Mesendoderm (in vitro differentiated cells): ENCODE data around the gene TTC33.
A peak's percentile ranks its signal among the peaks of the same experiment; 100 is the strongest.
"Not testable (repeated sequence)": the region's sequence is repeated elsewhere in the genome, so short reads cannot be mapped to it uniquely, and the experiment has no call there.

Experiments
- DNase-seq: peaks from one replicate; pipeline ENCODE4 v3.0.0; 2013
- H2AK5ac ChIP-seq: 2 replicates; pipeline ENCODE4 v1.6.1; 2013; ENCODE audit warnings: low read length, inconsistent platforms
- H2BK120ac ChIP-seq: 2 replicates; pipeline ENCODE4 v1.6.1; 2013; ENCODE audit warnings: low read depth, mild to moderate bottlenecking, low read length, moderate library complexity, mixed read lengths
- H2BK15ac ChIP-seq: replicated peaks from 2 replicates; pipeline ENCODE4 v1.6.1; 2013; ENCODE audit warnings: low read depth, mild to moderate bottlenecking, moderate library complexity
- H2BK5ac ChIP-seq: 2 replicates; pipeline ENCODE4 v1.6.1; 2013; ENCODE audit warnings: low read length, inconsistent platforms
- H3K18ac ChIP-seq: 2 replicates; pipeline ENCODE4 v1.6.1; 2013; ENCODE audit warnings: mild to moderate bottlenecking, low read length, mixed read lengths
- H3K23ac ChIP-seq: one replicate; pipeline ENCODE4 v1.6.1; 2013; ENCODE audit warnings: low read length
- H3K27ac ChIP-seq: 2 replicates; pipeline ENCODE4 v1.5.1; 2013; ENCODE audit warnings: low read depth, mild to moderate bottlenecking, inconsistent platforms, low read length, moderate library complexity
- H3K27me3 ChIP-seq: 2 replicates; pipeline ENCODE4 v1.6.1; 2013; ENCODE audit warnings: low read length, control low read depth, mild to moderate bottlenecking, inconsistent platforms; ENCODE audit not compliant: insufficient read depth, poor library complexity
- H3K36me3 ChIP-seq: 2 replicates; pipeline ENCODE4 v1.6.1; 2013; ENCODE audit warnings: low read length, inconsistent platforms; ENCODE audit not compliant: control insufficient read depth, insufficient read depth
- H3K4ac ChIP-seq: one replicate; pipeline ENCODE4 v1.6.1; 2013; ENCODE audit warnings: low read depth, mild to moderate bottlenecking, low read length, moderate library complexity
- H3K4me1 ChIP-seq: 2 replicates; pipeline ENCODE4 v1.6.1; 2013; ENCODE audit warnings: low read depth, low read length, inconsistent platforms; ENCODE audit not compliant: control insufficient read depth
- H3K4me2 ChIP-seq: 2 replicates; pipeline ENCODE4 v1.6.1; 2013; ENCODE audit warnings: low read length
- H3K4me3 ChIP-seq: 2 replicates; pipeline ENCODE4 v1.5.1; 2013; ENCODE audit warnings: mild to moderate bottlenecking, low read length
- H3K56ac ChIP-seq: one replicate; pipeline ENCODE4 v1.6.1; 2013; ENCODE audit warnings: low read length
- H3K79me1 ChIP-seq: 2 replicates; pipeline ENCODE4 v1.6.1; 2013; ENCODE audit warnings: low read length, inconsistent platforms
- H3K79me2 ChIP-seq: 2 replicates; pipeline ENCODE4 v1.6.1; 2013; ENCODE audit warnings: mild to moderate bottlenecking, low read length; ENCODE audit not compliant: control insufficient read depth, insufficient read depth
- H3K9ac ChIP-seq: 2 replicates; pipeline ENCODE4 v1.6.1; 2013; ENCODE audit warnings: low read length, inconsistent platforms
- H4K5ac ChIP-seq: one replicate; pipeline ENCODE4 v1.6.1; 2013; ENCODE audit warnings: low read length
- H4K8ac ChIP-seq: one replicate; pipeline ENCODE4 v1.6.1; 2013; ENCODE audit warnings: low read depth, mild to moderate bottlenecking, control low read depth, low read length, moderate library complexity
- WGBS: extraction: QIAGEN DNeasy Blood & Tissue Kit; methylation state at CpG from one replicate; pipeline ENCODE4 v1.1.7; 2013; ENCODE audit warnings: low lambda C conversion rate, missing lambda C conversion rate; ENCODE audit not compliant: insufficient coverage; ENCODE audit errors: extremely low coverage; 5-methylcytosine and 5-hydroxymethylcytosine counted together

Gene TTC33

DNA sequence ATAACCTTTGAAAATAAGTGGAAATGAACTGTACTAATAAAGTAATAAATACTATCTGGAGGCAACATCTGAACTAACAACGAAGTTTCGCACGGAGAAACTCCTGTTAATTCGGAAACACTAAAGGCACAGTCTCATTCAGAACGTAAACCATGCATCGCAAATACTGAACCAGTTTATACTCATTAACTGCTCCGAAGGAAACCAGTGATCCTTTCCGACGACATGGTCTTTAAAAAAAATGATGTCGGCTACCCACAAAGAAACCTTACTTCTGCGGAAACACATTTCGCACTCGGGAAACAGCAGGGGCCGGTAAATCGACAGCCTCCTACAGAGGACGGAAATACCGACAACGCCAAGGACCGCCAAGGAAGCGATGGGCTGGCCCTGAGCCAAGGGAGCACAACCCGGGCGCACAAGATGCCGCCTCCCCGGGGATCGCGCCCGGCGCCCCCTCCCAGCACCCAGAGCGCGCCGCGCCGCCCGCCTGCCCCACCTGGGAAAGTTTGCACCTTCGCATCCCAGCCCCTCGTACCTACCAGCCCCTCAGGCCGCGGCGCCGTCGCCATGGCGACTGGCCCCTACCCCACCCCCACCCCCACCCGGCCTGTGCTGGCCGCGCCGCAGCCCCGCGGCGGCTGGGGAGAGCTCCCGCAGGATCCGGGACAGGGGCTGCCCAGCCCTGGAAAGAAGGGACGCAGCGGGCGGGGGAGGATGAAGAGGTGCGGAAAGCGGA, 41.7 kb upstream of the TTC33 start:
- peak overlapping the region; percentile 44 for H3K4me2 ChIP-seq
- no peak overlapping the region for H4K5ac ChIP-seq
- H3K79me2 ChIP-seq, result peaks cover 43% of the 10 kb centered on the region
- H3K4me1 ChIP-seq, result peaks cover 4% of the 10 kb centered on the region
- no peaks in the 10 kb centered on the region for H3K27me3 ChIP-seq
- H3K23ac ChIP-seq, result peak overlapping the region; percentile 99
- no CpG with 5 or more reads among the region's 56 CpGs for WGBS
- H3K4me3 ChIP-seq, result peak overlapping the region; percentile 83
- H2BK15ac ChIP-seq, result no peak overlapping the region
- H3K4ac ChIP-seq, result peak overlapping the region; percentile 91
- peak overlapping the region; percentile 98 for H3K56ac ChIP-seq
- H3K18ac ChIP-seq, result peak overlapping the region; percentile 98
- H2AK5ac ChIP-seq, result no peak overlapping the region
- no peak overlapping the region for H4K8ac ChIP-seq
- DNase-seq, result peak; percentile 87
- peak overlapping the region; percentile 94 for H2BK5ac ChIP-seq
- H3K9ac ChIP-seq, result peak overlapping the region; percentile 92
- H3K27ac ChIP-seq, result peak overlapping the region; percentile 99
- H3K36me3 ChIP-seq, result no peaks in the 10 kb centered on the region
- H3K79me1 ChIP-seq, result peaks cover 2% of the 10 kb centered on the region
- peak overlapping the region; percentile 64 for H2BK120ac ChIP-seq

- Histone ChIP-seq H3K4me2 (peak overlapping the region; percentile 40), H2BK15ac (no peak overlapping the region), H2AK5ac (no peak overlapping the region), H3K27ac (no peak overlapping the region), H4K5ac (no peak overlapping the region), H3K79me1 (peaks cover 2% of the 10 kb centered on the region), H3K4ac (no peak overlapping the region), H2BK5ac (no peak overlapping the region), H2BK120ac (no peak overlapping the region), H3K36me3 (no peaks in the 10 kb centered on the region), H3K23ac (no peak overlapping the region), H3K4me3 (no peak overlapping the region), H3K27me3 (no peaks in the 10 kb centered on the region), H3K9ac (peak overlapping the region; percentile 24), H3K79me2 (peaks cover 47% of the 10 kb centered on the region), H3K4me1 (no peaks in the 10 kb centered on the region), H3K18ac (no peak overlapping the region), H3K56ac (peak overlapping the region; percentile 10), H4K8ac (no peak overlapping the region)
- WGBS, result no CpG with 5 or more reads among the region's 3 CpGs
- no peak for DNase-seq
These were observed 40.7 kb upstream of the TTC33 start for GRCh38 chr5:40796487-40796889.

GRCh38 chr5:40794877-40795276, 39.1 kb upstream of the TTC33 start:
- H4K5ac ChIP-seq, H3K4ac ChIP-seq, DNase-seq, H2BK5ac ChIP-seq, H3K18ac ChIP-seq, H2AK5ac ChIP-seq, H3K36me3 ChIP-seq, H4K8ac ChIP-seq, H3K79me1 ChIP-seq, H3K9ac ChIP-seq, H2BK120ac ChIP-seq, H3K27ac ChIP-seq, H3K27me3 ChIP-seq, H3K4me1 ChIP-seq, H3K4me3 ChIP-seq, H3K23ac ChIP-seq, H3K4me2 ChIP-seq, H2BK15ac ChIP-seq, H3K56ac ChIP-seq: not testable (repeated sequence)
- no CpG with 5 or more reads among the region's 3 CpGs for WGBS
- peaks cover 59% of the 10 kb centered on the region for H3K79me2 ChIP-seq

GRCh38 chr5:40794340-40794739, 38.6 kb upstream of the TTC33 start:
- not testable (repeated sequence) for H3K79me1 ChIP-seq, H3K4me1 ChIP-seq, H3K56ac ChIP-seq, H3K4me3 ChIP-seq, H3K36me3 ChIP-seq, H3K9ac ChIP-seq, H4K8ac ChIP-seq, H3K4me2 ChIP-seq, H2BK5ac ChIP-seq, H3K18ac ChIP-seq, H3K27ac ChIP-seq, H2BK15ac ChIP-seq, H3K23ac ChIP-seq, H4K5ac ChIP-seq, H2AK5ac ChIP-seq, H2BK120ac ChIP-seq, H3K4ac ChIP-seq, DNase-seq, H3K27me3 ChIP-seq
- peaks cover 63% of the 10 kb centered on the region for H3K79me2 ChIP-seq

DNA sequence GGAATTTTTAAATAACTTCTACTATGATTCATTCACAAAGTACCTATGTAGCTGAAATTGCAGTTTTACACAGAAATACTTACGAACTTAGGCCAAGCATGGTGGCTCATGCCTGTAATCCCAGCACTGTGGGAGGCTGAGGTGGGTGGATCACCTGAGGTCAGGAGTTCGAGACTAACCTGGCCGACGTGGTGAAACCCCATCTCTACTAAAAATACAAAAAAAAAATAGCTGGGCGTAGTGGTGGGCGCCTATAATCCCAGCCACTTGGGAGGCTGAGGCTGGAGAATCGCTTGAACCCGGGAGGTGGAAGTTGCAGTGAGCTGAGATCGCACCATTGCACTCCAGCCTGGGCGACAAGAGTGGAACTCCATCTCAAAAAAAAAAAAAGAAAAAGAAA, 36.9 kb upstream of the TTC33 start:
- not testable (repeated sequence) for H3K4me3 ChIP-seq, H3K36me3 ChIP-seq, H3K4me1 ChIP-seq, H3K27ac ChIP-seq, H2AK5ac ChIP-seq, H2BK120ac ChIP-seq, H3K27me3 ChIP-seq, H3K79me1 ChIP-seq, H4K8ac ChIP-seq, H2BK5ac ChIP-seq, DNase-seq, H3K56ac ChIP-seq, H3K4ac ChIP-seq, H3K18ac ChIP-seq, H2BK15ac ChIP-seq, H4K5ac ChIP-seq, H3K23ac ChIP-seq, H3K4me2 ChIP-seq, H3K9ac ChIP-seq
- H3K79me2 ChIP-seq, result peaks cover 79% of the 10 kb centered on the region
- no CpG with 5 or more reads among the region's 10 CpGs for WGBS

DNA sequence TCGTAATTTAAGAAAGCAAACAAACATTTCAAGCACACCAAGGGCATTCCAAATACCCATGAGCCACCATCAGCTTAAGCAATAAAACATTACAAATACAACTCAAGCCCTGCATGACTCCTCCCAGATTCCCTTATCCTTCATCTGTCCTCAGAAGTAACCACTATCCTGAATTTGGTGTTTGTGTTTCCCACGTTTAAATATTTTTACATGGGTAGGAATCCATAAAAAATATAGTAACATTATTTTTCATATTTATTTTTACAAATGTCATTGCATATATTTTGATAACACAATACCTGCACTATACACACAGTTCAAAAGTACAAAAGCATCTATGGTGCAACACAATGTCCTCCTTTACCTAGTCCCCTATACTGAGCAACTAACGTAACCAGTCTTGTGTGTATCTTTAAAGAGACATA, 36.0 kb upstream of the TTC33 start:
- H3K18ac ChIP-seq, result no peak overlapping the region
- H3K56ac ChIP-seq, result no peak overlapping the region
- no peak overlapping the region for H4K8ac ChIP-seq
- H3K36me3 ChIP-seq, result no peaks in the 10 kb centered on the region
- no peak overlapping the region for H2BK15ac ChIP-seq
- no peak overlapping the region for H3K27ac ChIP-seq
- H3K9ac ChIP-seq, result no peak overlapping the region
- no peak overlapping the region for H2BK5ac ChIP-seq
- no peak overlapping the region for H3K4ac ChIP-seq
- no peak overlapping the region for H3K4me3 ChIP-seq
- H3K27me3 ChIP-seq, result no peaks in the 10 kb centered on the region
- peaks cover 4% of the 10 kb centered on the region for H3K79me1 ChIP-seq
- H3K79me2 ChIP-seq, result peaks cover 76% of the 10 kb centered on the region
- no peak overlapping the region for H4K5ac ChIP-seq
- no peak overlapping the region for H2BK120ac ChIP-seq
- no peak overlapping the region for H3K4me2 ChIP-seq
- H2AK5ac ChIP-seq, result no peak overlapping the region
- WGBS, result no CpG with 5 or more reads among the region's 3 CpGs
- H3K4me1 ChIP-seq, result no peaks in the 10 kb centered on the region
- H3K23ac ChIP-seq, result no peak overlapping the region
- no peak for DNase-seq
